Ovary (tissue), 9 donors: Measurements from ENCODE around the gene SLC27A1. TPM values are rescaled to one million over a fixed set of nuclear protein-coding genes. Genes with fewer than 3 reads are reported as not detected.

Source experiments
- DNase-seq, 5 donors: peaks; one replicate each; pipeline ENCODE4 v3.0.0-alpha.2; 2019 to 2020
- H3K27ac ChIP-seq, 2 donors: fragments of 200-600 bp; one replicate each; pipeline versions ENCODE4 v1.5.1 to v1.8.0; 2019 to 2022
- H3K27me3 ChIP-seq: fragments of 200-600 bp; one replicate; pipeline ENCODE4 v1.8.0; 2022
- H3K36me3 ChIP-seq: fragments of 200-600 bp; sonication (generic); one replicate; pipeline ENCODE4 v1.5.1; 2019
- H3K4me1 ChIP-seq: one replicate; pipeline ENCODE4 v1.8.1; 2013; ENCODE audit warnings: mild to moderate bottlenecking, moderate library complexity; ENCODE audit not compliant: insufficient read depth
- H3K4me3 ChIP-seq: fragments of 200-600 bp; sonication (generic); one replicate; pipeline ENCODE4 v1.5.1; 2017
- H3K9me3 ChIP-seq, 2 donors: fragments of 200-600 bp in 1 of 2; sonication (generic) in 1 of 2; one replicate each; pipeline versions ENCODE4 v1.5.1 to v1.8.1; 2013 to 2019; ENCODE audit warnings: mild to moderate bottlenecking in 1 of 2, moderate library complexity in 1 of 2
- CTCF ChIP-seq, 3 donors: fragments of 450-650 bp in 2 of 3; fragments of 200-600 bp in 1 of 3; IDR thresholded peaks; one replicate each; pipeline versions ENCODE4 v1.5.1 to v1.8.0; 2016 to 2022; ENCODE audit warnings: antibody characterized with exemption in 3 of 3, mild to moderate bottlenecking in 1 of 3
- EP300 ChIP-seq: sonication (generic); formaldehyde crosslinking; IDR thresholded peaks from one replicate; pipeline ENCODE4 v1.6.1; 2017; ENCODE audit warnings: antibody characterized with exemption
- POLR2A ChIP-seq: fragments of 450-650 bp; IDR thresholded peaks from one replicate; pipeline ENCODE4 v1.6.1; 2017; ENCODE audit warnings: antibody characterized with exemption, mild to moderate bottlenecking, moderate library complexity
- WGBS, 3 donors: extraction: QIAGEN DNeasy Blood & Tissue Kit in 1 of 3; methylation state at CpG; one replicate each; pipeline versions ENCODE4 v1.1.5 to v1.1.7; 2013 to 2017; 5-methylcytosine and 5-hydroxymethylcytosine counted together
- intact Hi-C, 4 donors: fragments of 100-400 bp; cut with DNase I; formaldehyde crosslinking; loops; one replicate each; pipeline versions ENCODE4 v1.11.0 to v1.15.1; 2022 to 2023
- polyA plus RNA-seq, 2 donors: library from polyadenylated mRNA; stranded (reverse); fragments of 200-250 nt in 1 of 2; fragments of 350-450 nt in 1 of 2; fragmentation: Illumina TruSeq in 1 of 2; extraction: RNeasy Lipid Tissue Mini Kit (QIAGEN cat#74804) in 1 of 2; gene quantifications; one replicate each; pipeline ENCODE4 v1.2.3, GENCODE V29; 2013 to 2014
- total RNA-seq, 7 donors: library from RNA; depleted of rRNA in 2 of 7; stranded (reverse); fragments of >200 nt in 2 of 7; fragmentation: NEBNext Ultra II Directional in 3 of 7; extraction: Animal tissue kit (Norgen Biotek cat#: 25700) in 3 of 7; gene quantifications; one replicate each; pipeline versions ENCODE4 v1.1.0 to v1.2.4, GENCODE V29; 2016 to 2023
- donor health status: DM: no; HTN: no; CAD: no; lungs with moderate emphysema.
- donor health status: DM: no; HTN: no; CAD: no.
- donor health status: Bipolar disorder and iron deficiency.
- donor health status: DM: yes; HTN: yes; CAD: no.
- donor health status: DM: no; HTN: no; CAD: no.
- donor health status: DM: yes; HTN: yes; CAD: no.

The SLC27A1 gene
- total and polyA plus RNA-seq, 9 donors = 4.6 to 43.1 (median 37.8) TPM

- Histone ChIP-seq H3K27ac (no peak overlapping the region), H3K9me3 (no peaks in the 10 kb centered on the region), H3K4me1 (no peaks in the 10 kb centered on the region), H3K27me3 (no peaks in the 10 kb centered on the region), H3K4me3 (no peak overlapping the region), H3K36me3 (no peaks in the 10 kb centered on the region)
- WGBS, 3 donors = 65 to 69% (median 65%) methylated on average over 31 of the region's 31 CpGs
- intact Hi-C loops = loop anchor here in 1 of 4 donors (5.0 kb wide), 1 partner anchor 531 kb away; no protein-coding TSS in a partner anchor
- TF ChIP-seq POLR2A (no peak), EP300 (no peak), CTCF (IDR thresholded peaks at IDR 0.05) (no peak)
- DNase-seq = peak in 2 of 5 donors; percentile 52 to 59
Observed at GRCh38 chr19:17488593-17489391, 18.5 kb downstream of the SLC27A1 start.

- TF ChIP-seq POLR2A (no peak), EP300 (no peak), CTCF (IDR thresholded peaks at IDR 0.05) (no peak)
- Histone ChIP-seq H3K9me3 (no peaks in the 10 kb centered on the region), H3K27ac (no peak overlapping the region), H3K27me3 (no peaks in the 10 kb centered on the region), H3K4me1 (no peaks in the 10 kb centered on the region), H3K36me3 (no peaks in the 10 kb centered on the region), H3K4me3 (no peak overlapping the region)
- WGBS, 3 donors = 85 to 92% (median 89%) methylated on average over 9 of the region's 9 CpGs
- intact Hi-C loops = loop anchor here in 1 of 4 donors (5.0 kb wide), 1 partner anchor 532 kb away; no protein-coding TSS in a partner anchor
- no peak for DNase-seq
Observed at GRCh38 chr19:17489392-17490030, 19.2 kb downstream of the SLC27A1 start.

- WGBS, 3 donors = 62 to 73% (median 67%) methylated on average over 4 of the region's 4 CpGs
- intact Hi-C loops = no loop called here
- no peaks in the 10 kb centered on the region for H3K4me1 ChIP-seq
Observed at GRCh38 chr19:17490411-17490810, 20.1 kb downstream of the SLC27A1 start.

GRCh38 chr19:17491287-17491686 is 21.0 kb downstream of the SLC27A1 start:
- WGBS, 3 donors = 88 to 96% (median 92%) methylated on average over 5 of the region's 5 CpGs
- H3K4me1 ChIP-seq = no peaks in the 10 kb centered on the region
- no peak for DNase-seq
- intact Hi-C loops = no loop called here
- H3K27me3 ChIP-seq = no peaks in the 10 kb centered on the region
- H3K9me3 ChIP-seq = no peaks in the 10 kb centered on the region
- H3K4me3 ChIP-seq = no peak overlapping the region
- no peak overlapping the region for H3K27ac ChIP-seq
- no peaks in the 10 kb centered on the region for H3K36me3 ChIP-seq
- TF ChIP-seq CTCF (IDR thresholded peaks at IDR 0.05) (no peak), EP300 (no peak), POLR2A (no peak)

More at GRCh38 chr19:17490411-17490810, 20.1 kb downstream of the SLC27A1 start:
- no peaks in the 10 kb centered on the region for H3K9me3 ChIP-seq
- H3K4me3 ChIP-seq = no peak overlapping the region
- H3K27ac ChIP-seq = no peak overlapping the region
- no peak for DNase-seq
- H3K36me3 ChIP-seq = no peaks in the 10 kb centered on the region
- TF ChIP-seq EP300 = no peak
- no peak for TF ChIP-seq CTCF (IDR thresholded peaks at IDR 0.05)
- no peak for TF ChIP-seq POLR2A
- H3K27me3 ChIP-seq = no peaks in the 10 kb centered on the region
